Keratinocyte (primary cell): Measurements from ENCODE around the gene BAZ2B. TPM values are rescaled to one million over a fixed set of nuclear protein-coding genes. Genes with fewer than 3 reads are reported as not detected.

ENCODE experiments used
- DNase-seq: peaks from one replicate; pipeline ENCODE4 v3.0.0-alpha.2; 2011; ENCODE audit warnings: low read depth, missing footprints, low spot score
- FAIRE-seq: peaks from 2 replicates; lab custom pipeline; 2011; peaks lifted over from hg19 to GRCh38; lab: Jason Lieb, UNC
- H2AFZ ChIP-seq: 2 replicates; pipeline ENCODE4 v1.6.0; 2012; ENCODE audit warnings: low read length, control low read depth, inconsistent platforms; ENCODE audit not compliant: control insufficient read depth
- H3K27ac ChIP-seq: 2 replicates; pipeline ENCODE4 v1.5.1; 2011; ENCODE audit warnings: low read length; ENCODE audit not compliant: control insufficient read depth, insufficient read depth
- H3K27me3 ChIP-seq: 3 replicates; pipeline ENCODE4 v1.6.0; 2011; ENCODE audit warnings: low read length; ENCODE audit not compliant: control insufficient read depth, insufficient read depth; ENCODE audit errors: extremely low read depth
- H3K36me3 ChIP-seq, 2 experiments: 2 replicates in 1 of 2; 3 replicates in 1 of 2; pipeline ENCODE4 v1.5.1; 2011; ENCODE audit warnings: low read length in 2 of 2, mild to moderate bottlenecking in 1 of 2; ENCODE audit not compliant: control insufficient read depth in 2 of 2, insufficient read depth in 2 of 2; ENCODE audit errors: extremely low read depth in 1 of 2
- H3K4me1 ChIP-seq: 3 replicates; pipeline ENCODE4 v1.5.1; 2011; ENCODE audit warnings: low read length; ENCODE audit not compliant: control insufficient read depth, insufficient read depth; ENCODE audit errors: extremely low read depth
- H3K4me2 ChIP-seq: 3 replicates; pipeline ENCODE4 v1.6.0; 2011; ENCODE audit warnings: low read depth, low read length; ENCODE audit not compliant: control insufficient read depth, insufficient read depth; ENCODE audit errors: extremely low read depth
- H3K4me3 ChIP-seq, 3 experiments: fragments of 200-600 bp in 1 of 3; sonication (generic) in 1 of 3; 2 replicates in 2 of 3; 3 replicates in 1 of 3; pipeline ENCODE4 v1.5.1; 2011 to 2016; ENCODE audit warnings: low read length in 3 of 3, mild to moderate bottlenecking in 3 of 3, control low read depth in 2 of 3, inconsistent platforms in 1 of 3, low read depth in 1 of 3, mixed read lengths in 1 of 3, mixed run types in 1 of 3, moderate library complexity in 1 of 3; ENCODE audit not compliant: control insufficient read depth in 2 of 3, insufficient read depth in 2 of 3; ENCODE audit errors: extremely low read depth in 1 of 3
- H3K79me2 ChIP-seq: 2 replicates; pipeline ENCODE4 v1.6.0; 2012; ENCODE audit warnings: low read length; ENCODE audit not compliant: control insufficient read depth, insufficient read depth
- H3K9ac ChIP-seq: 3 replicates; pipeline ENCODE4 v1.6.0; 2011; ENCODE audit warnings: low read length; ENCODE audit not compliant: control insufficient read depth, insufficient read depth; ENCODE audit errors: extremely low read depth
- H3K9me1 ChIP-seq: 3 replicates; pipeline ENCODE4 v1.6.0; 2011; ENCODE audit warnings: low read length; ENCODE audit not compliant: control insufficient read depth, insufficient read depth; ENCODE audit errors: extremely low read depth
- H3K9me3 ChIP-seq: 2 replicates; pipeline ENCODE4 v1.5.1; 2012; ENCODE audit warnings: low read depth, low read length; ENCODE audit not compliant: control insufficient read depth
- H4K20me1 ChIP-seq: 3 replicates; pipeline ENCODE4 v1.6.0; 2011; ENCODE audit warnings: low read length; ENCODE audit not compliant: control insufficient read depth, insufficient read depth; ENCODE audit errors: extremely low read depth
- EZH2 ChIP-seq: IDR thresholded peaks from one replicate; pipeline ENCODE4 v1.6.1; 2012; ENCODE audit warnings: inconsistent platforms, mild to moderate bottlenecking, low read length, moderate library complexity
- dilution Hi-C: fragments of 300-500 bp; cut with MboI; formaldehyde crosslinking; loops from one replicate; pipeline ENCODE4 v1.7.0; 2020; ENCODE audit warnings: low sequenced_read_pairs; ENCODE audit not compliant: extremely low pct_ligation_motif_present
- polyA plus RNA-seq, 5 experiments: library from polyadenylated mRNA; depleted of rRNA in 3 of 5; stranded (reverse) in 3 of 5; stranded (forward) in 1 of 5; unstranded in 1 of 5; fragments of >200 nt; gene quantifications; 1 replicate in 1 of 5; 2 replicates in 3 of 5; 3 replicates in 1 of 5; pipeline versions ENCODE4 v1.2.1 to v1.2.3, GENCODE V29; 2011 to 2012; ENCODE audit warnings: missing spikeins in 2 of 5, low read depth in 1 of 5, low replicate concordance in 1 of 5
- TF ChIP-seq, protein P1 (sequence below), 3 experiments: IDR thresholded peaks in 1 of 3; conservative IDR thresholded peaks in 1 of 3; optimal IDR thresholded peaks in 1 of 3; 2 replicates in 2 of 3; 3 replicates in 1 of 3; pipeline versions ENCODE3 to v1.5.1; 2011; ENCODE audit warnings: low read length in 3 of 3, mild to moderate bottlenecking in 3 of 3, moderate library complexity in 2 of 3, control low read depth in 1 of 3, inconsistent platforms in 1 of 3; ENCODE audit not compliant: insufficient read depth in 2 of 3; ENCODE audit errors: extremely low read depth in 1 of 3

The BAZ2B gene
- polyA plus RNA-seq, 1 donor (not counting 4 experiments of a cell fraction or from before 2014, with no cell fraction given): 27.0 TPM

DNA sequence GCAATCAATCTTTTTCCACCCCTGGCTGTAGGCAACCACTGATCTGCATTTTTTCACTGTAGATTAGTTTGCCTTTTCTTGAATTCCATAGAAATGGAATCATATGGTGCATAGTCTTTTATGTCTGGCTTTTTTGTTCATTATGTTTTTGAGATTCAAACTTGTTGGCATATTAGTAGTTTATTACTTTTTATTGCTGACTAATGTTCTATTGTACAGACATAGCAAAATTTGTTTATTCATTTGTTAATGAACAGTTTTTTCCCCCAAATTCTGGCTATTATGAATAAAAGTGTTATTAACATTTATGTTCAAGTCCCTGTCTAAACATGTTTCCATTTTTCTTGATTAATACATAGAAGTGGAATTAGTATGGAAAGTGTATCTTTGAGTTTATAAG lies 308.4 kb downstream of the BAZ2B start:
- Histone ChIP-seq H3K36me3 (no peaks in the 10 kb centered on the region), H3K27me3 (no peaks in the 10 kb centered on the region), H3K4me1 (no peaks in the 10 kb centered on the region), H3K9ac (no peak overlapping the region), H3K4me3 (no peak overlapping the region), H3K79me2 (no peaks in the 10 kb centered on the region), H2AFZ (no peak overlapping the region), H3K9me3 (no peaks in the 10 kb centered on the region), H3K27ac (no peak overlapping the region), H4K20me1 (no peaks in the 10 kb centered on the region), H3K9me1 (no peaks in the 10 kb centered on the region), H3K4me2 (no peak overlapping the region)
- FAIRE-seq: no peak
- TF ChIP-seq EZH2: no peak
- TF ChIP-seq, protein P1, sequence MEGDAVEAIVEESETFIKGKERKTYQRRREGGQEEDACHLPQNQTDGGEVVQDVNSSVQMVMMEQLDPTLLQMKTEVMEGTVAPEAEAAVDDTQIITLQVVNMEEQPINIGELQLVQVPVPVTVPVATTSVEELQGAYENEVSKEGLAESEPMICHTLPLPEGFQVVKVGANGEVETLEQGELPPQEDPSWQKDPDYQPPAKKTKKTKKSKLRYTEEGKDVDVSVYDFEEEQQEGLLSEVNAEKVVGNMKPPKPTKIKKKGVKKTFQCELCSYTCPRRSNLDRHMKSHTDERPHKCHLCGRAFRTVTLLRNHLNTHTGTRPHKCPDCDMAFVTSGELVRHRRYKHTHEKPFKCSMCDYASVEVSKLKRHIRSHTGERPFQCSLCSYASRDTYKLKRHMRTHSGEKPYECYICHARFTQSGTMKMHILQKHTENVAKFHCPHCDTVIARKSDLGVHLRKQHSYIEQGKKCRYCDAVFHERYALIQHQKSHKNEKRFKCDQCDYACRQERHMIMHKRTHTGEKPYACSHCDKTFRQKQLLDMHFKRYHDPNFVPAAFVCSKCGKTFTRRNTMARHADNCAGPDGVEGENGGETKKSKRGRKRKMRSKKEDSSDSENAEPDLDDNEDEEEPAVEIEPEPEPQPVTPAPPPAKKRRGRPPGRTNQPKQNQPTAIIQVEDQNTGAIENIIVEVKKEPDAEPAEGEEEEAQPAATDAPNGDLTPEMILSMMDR (optimal IDR thresholded peaks at IDR 0.05 in 1 of 3, IDR thresholded peaks at IDR 0.05 in 1 of 3, conservative IDR thresholded peaks at IDR 0.05 in 1 of 3; ENCODE audit: extremely low read depth in 1 of 3, insufficient read depth in 2 of 3, low read length in 3 of 3): no peak
- DNase-seq: no peak
- dilution Hi-C loops: no loop called here

DNA sequence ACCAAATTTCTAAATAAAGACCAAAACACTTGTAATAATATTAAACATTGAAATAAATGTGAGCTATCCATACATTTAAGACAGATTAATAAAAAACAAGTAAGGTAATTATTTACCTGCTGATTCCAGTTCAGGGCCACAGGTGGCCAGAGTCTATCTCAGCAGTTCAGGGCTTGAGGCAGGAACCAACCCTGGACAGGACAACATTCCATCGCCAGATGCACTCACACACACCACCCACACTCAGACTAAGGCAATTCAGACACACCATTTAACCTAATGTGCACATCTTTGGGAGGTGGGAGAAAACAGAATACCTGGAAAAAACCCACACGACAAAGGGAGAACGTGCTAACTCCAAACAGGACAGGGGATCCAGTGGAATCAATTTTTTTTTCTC lies 315.8 kb downstream of the BAZ2B start:
- no peak overlapping the region for H3K27ac ChIP-seq
- no peak for FAIRE-seq
- H3K9ac ChIP-seq: no peak overlapping the region
- H3K4me3 ChIP-seq: no peak overlapping the region
- no peaks in the 10 kb centered on the region for H3K36me3 ChIP-seq
- no peak overlapping the region for H2AFZ ChIP-seq
- DNase-seq: no peak
- no peaks in the 10 kb centered on the region for H3K79me2 ChIP-seq
- dilution Hi-C loops: no loop called here
- H4K20me1 ChIP-seq: no peaks in the 10 kb centered on the region
- no peaks in the 10 kb centered on the region for H3K9me3 ChIP-seq
- H3K27me3 ChIP-seq: no peaks in the 10 kb centered on the region
- no peak overlapping the region for H3K4me2 ChIP-seq
- TF ChIP-seq EZH2: no peak
- TF ChIP-seq, protein P1 (optimal IDR thresholded peaks at IDR 0.05 in 1 of 3, IDR thresholded peaks at IDR 0.05 in 1 of 3, conservative IDR thresholded peaks at IDR 0.05 in 1 of 3; ENCODE audit: extremely low read depth in 1 of 3, insufficient read depth in 2 of 3, low read length in 3 of 3): no peak
- no peaks in the 10 kb centered on the region for H3K4me1 ChIP-seq
- no peaks in the 10 kb centered on the region for H3K9me1 ChIP-seq
